HepG2 (cell line): Measurements from ENCODE around the gene NPC1. TPM values are rescaled to one million over a fixed set of nuclear protein-coding genes. Genes with fewer than 3 reads are reported as not detected.

Source experiments
- ETV6 ChIP-seq: sonication (generic); formaldehyde crosslinking; conservative IDR thresholded peaks from 2 replicates; pipeline ENCODE4 v1.4.0; 2020; ENCODE audit warnings: missing genetic modification reagents
- HNRNPLL ChIP-seq: fragments of 200-400 bp; formaldehyde crosslinking; IDR thresholded peaks from 2 replicates; pipeline ENCODE4 v1.6.1; 2017; ENCODE audit warnings: mild to moderate bottlenecking, low read depth, low read length; ENCODE audit not compliant: poor library complexity, severe bottlenecking
- KAT8 ChIP-seq: IDR thresholded peaks from 2 replicates; pipeline ENCODE4 v1.6.1; 2016; ENCODE audit warnings: missing genetic modification reagents, missing compliant biosample characterization
- TEAD3 ChIP-seq: optimal IDR thresholded peaks from 2 replicates; pipeline ENCODE3; 2016; ENCODE audit warnings: borderline replicate concordance
- ZNF207 ChIP-seq: fragments of 450-650 bp; IDR thresholded peaks from 2 replicates; pipeline ENCODE4 v1.6.1; 2016; ENCODE audit warnings: antibody characterized with exemption, borderline replicate concordance
- ZNF460 ChIP-seq: sonication (generic); formaldehyde crosslinking; IDR thresholded peaks from 2 replicates; pipeline ENCODE4 v1.5.1; 2020; ENCODE audit warnings: missing genetic modification reagents, mild to moderate bottlenecking, borderline replicate concordance
- ZNF496 ChIP-seq: sonication (generic); formaldehyde crosslinking; IDR thresholded peaks from 2 replicates; pipeline ENCODE4 v1.8.1; 2023; ENCODE audit warnings: mild to moderate bottlenecking, moderate library complexity, missing genetic modification reagents; ENCODE audit not compliant: insufficient replicate concordance
- ZNF570 ChIP-seq: sonication (generic); formaldehyde crosslinking; IDR thresholded peaks from 2 replicates; pipeline ENCODE4 v1.4.0; 2020; ENCODE audit warnings: mild to moderate bottlenecking, missing genetic modification reagents, borderline replicate concordance
- polyA plus RNA-seq, 8 experiments: library from polyadenylated mRNA; depleted of rRNA in 3 of 8; stranded (reverse) in 7 of 8; unstranded in 1 of 8; fragments of >200 nt; fragmentation: Illumina TruSeq in 4 of 8; extraction: Trizol in 4 of 8; gene quantifications; 2 replicates each; pipeline versions ENCODE4 v1.2.1 to v1.2.3, GENCODE V29; 2011 to 2016; ENCODE audit warnings: low read depth in 4 of 8, missing spikeins in 1 of 8, mixed read lengths in 1 of 8; ENCODE audit not compliant: insufficient read depth in 1 of 8
- total RNA-seq, 5 experiments: library from RNA; depleted of rRNA; stranded (reverse); fragments of >200 nt; fragmentation: Illumina TruSeq; extraction: Trizol; gene quantifications; 2 replicates each; pipeline ENCODE4 v1.2.3, GENCODE V29; 2016; ENCODE audit warnings: low read depth in 1 of 5
- TF ChIP-seq, protein P1 (sequence below): IDR thresholded peaks from 2 replicates; pipeline ENCODE4 v1.6.1; 2016; ENCODE audit warnings: mild to moderate bottlenecking
- TF ChIP-seq, protein P2 (sequence below), 2 experiments: fragments of 450-650 bp in 1 of 2; sonication (generic) in 1 of 2; formaldehyde crosslinking; IDR thresholded peaks; 2 replicates each; pipeline versions ENCODE4 v1.5.0 to v1.8.0; 2020 to 2022; ENCODE audit warnings: mild to moderate bottlenecking in 1 of 2, missing genetic modification reagents in 1 of 2
- TF ChIP-seq, protein P3 (sequence below): sonication (generic); formaldehyde crosslinking; IDR thresholded peaks from 2 replicates; pipeline ENCODE4 v1.4.0; 2020; ENCODE audit warnings: low read depth, missing genetic modification reagents

Gene NPC1
- total and polyA plus RNA-seq, 2 of the 13 experiments (the other 11 are each of a cell fraction or from before 2014, with no cell fraction given), result 46.5 to 114 TPM

DNA sequence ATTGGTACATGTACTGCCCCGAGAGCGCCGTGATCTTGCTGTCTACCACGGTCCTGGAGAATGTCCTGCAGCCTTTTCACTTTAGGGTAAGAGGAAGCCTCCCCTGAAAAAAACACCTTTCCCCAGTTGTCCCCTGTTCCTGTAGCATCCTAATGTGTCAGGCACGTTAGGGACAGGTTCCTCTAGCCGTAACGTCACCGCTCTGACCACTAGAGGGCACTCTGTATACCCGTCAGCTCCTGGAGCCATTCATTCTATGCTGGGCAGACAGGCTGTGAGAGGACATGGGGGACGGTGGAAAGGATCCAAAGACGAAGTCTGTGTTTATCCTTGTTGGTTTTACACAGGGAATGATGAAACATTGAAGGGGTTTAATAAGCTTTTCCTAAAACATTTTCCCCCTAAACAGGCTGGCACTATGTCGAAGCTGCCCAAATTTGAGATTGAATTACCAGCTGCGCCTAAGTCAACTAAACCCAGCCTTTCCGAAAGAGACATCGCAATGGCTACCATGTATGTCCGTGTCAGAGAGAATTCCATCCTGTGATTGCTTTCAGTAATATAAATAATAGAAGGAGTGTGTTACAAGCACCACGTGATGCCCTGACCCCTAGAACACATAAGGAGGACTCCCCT, 70.3 kb downstream of the NPC1 start (continued):
- TF ChIP-seq, protein P1, sequence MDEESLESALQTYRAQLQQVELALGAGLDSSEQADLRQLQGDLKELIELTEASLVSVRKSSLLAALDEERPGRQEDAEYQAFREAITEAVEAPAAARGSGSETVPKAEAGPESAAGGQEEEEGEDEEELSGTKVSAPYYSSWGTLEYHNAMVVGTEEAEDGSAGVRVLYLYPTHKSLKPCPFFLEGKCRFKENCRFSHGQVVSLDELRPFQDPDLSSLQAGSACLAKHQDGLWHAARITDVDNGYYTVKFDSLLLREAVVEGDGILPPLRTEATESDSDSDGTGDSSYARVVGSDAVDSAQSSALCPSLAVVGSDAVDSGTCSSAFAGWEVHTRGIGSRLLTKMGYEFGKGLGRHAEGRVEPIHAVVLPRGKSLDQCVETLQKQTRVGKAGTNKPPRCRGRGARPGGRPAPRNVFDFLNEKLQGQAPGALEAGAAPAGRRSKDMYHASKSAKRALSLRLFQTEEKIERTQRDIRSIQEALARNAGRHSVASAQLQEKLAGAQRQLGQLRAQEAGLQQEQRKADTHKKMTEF (CRISPR knock-in tag), result 0 out of 2 replicates have a peak, but pooled peaks have one; percentile 25
- TF ChIP-seq ETV6 (CRISPR knock-in tag), result no peak
- TF ChIP-seq HNRNPLL, result no peak
- TF ChIP-seq KAT8 (CRISPR knock-in tag), result peak; percentile 45; the same call in 1 of the 2 replicates
- TF ChIP-seq ZNF207, result no peak
- no peak for TF ChIP-seq ZNF570
- TF ChIP-seq, protein P2, sequence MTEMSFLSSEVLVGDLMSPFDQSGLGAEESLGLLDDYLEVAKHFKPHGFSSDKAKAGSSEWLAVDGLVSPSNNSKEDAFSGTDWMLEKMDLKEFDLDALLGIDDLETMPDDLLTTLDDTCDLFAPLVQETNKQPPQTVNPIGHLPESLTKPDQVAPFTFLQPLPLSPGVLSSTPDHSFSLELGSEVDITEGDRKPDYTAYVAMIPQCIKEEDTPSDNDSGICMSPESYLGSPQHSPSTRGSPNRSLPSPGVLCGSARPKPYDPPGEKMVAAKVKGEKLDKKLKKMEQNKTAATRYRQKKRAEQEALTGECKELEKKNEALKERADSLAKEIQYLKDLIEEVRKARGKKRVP (CRISPR knock-in tag; IDR thresholded peaks at IDR 0.05), result 0 out of 4 replicates have a peak, but pooled peaks of 1 of the 2 experiments have one; percentile 19
- TF ChIP-seq, protein P3, sequence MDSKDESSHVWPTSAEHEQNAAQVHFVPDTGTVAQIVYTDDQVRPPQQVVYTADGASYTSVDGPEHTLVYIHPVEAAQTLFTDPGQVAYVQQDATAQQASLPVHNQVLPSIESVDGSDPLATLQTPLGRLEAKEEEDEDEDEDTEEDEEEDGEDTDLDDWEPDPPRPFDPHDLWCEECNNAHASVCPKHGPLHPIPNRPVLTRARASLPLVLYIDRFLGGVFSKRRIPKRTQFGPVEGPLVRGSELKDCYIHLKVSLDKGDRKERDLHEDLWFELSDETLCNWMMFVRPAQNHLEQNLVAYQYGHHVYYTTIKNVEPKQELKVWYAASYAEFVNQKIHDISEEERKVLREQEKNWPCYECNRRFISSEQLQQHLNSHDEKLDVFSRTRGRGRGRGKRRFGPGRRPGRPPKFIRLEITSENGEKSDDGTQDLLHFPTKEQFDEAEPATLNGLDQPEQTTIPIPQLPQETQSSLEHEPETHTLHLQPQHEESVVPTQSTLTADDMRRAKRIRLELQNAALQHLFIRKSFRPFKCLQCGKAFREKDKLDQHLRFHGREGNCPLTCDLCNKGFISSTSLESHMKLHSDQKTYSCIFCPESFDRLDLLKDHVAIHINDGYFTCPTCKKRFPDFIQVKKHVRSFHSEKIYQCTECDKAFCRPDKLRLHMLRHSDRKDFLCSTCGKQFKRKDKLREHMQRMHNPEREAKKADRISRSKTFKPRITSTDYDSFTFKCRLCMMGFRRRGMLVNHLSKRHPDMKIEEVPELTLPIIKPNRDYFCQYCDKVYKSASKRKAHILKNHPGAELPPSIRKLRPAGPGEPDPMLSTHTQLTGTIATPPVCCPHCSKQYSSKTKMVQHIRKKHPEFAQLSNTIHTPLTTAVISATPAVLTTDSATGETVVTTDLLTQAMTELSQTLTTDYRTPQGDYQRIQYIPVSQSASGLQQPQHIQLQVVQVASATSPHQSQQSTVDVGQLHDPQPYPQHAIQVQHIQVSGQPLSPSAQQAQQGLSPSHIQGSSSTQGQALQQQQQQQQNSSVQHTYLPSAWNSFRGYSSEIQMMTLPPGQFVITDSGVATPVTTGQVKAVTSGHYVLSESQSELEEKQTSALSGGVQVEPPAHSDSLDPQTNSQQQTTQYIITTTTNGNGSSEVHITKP (CRISPR knock-in tag), result no peak
- TF ChIP-seq ZNF496 (CRISPR knock-in tag), result no peak
- TF ChIP-seq ZNF460 (CRISPR knock-in tag), result no peak
- TF ChIP-seq TEAD3, result peak; percentile 60
